ENCODE results near the gene WNK1.

Gene WNK1

GRCh38 chr12:946212-946611 lies 193.8 kb downstream of the WNK1 start:
- Histone ChIP-seq H3K4me3 (ENCODE audit: low read depth, low read length) (no peak overlapping the region), H3K36me3 (ENCODE audit: control insufficient read depth in 2 of 2, insufficient read depth in 1 of 2, low read length in 2 of 2) (peaks cover 21 to 26% of the 10 kb centered on the region in 2 experiments; a peak in 2 of 3 replicates), H3K27ac (ENCODE audit: extremely low read depth, low read depth, low read length) (no peak overlapping the region), H3K4me1 (ENCODE audit: control insufficient read depth, insufficient read depth, low read length) (no peaks in the 10 kb centered on the region), H3K9me3 (ENCODE audit: control insufficient read depth, insufficient read depth, low read depth, low read length) (no peaks in the 10 kb centered on the region)
- TF ChIP-seq OSR2 (tag by site-specific recombination; IDR thresholded peaks at IDR 0.05) = 0 out of 2 replicates have a peak, but pooled peaks have one; percentile 16
- peak; percentile 49; the same call in 1 of the 2 replicates for TF ChIP-seq PRDM6 (tag by site-specific recombination; IDR thresholded peaks at IDR 0.05)
- no peak for TF ChIP-seq ZNF433 (tag by site-specific recombination; IDR thresholded peaks at IDR 0.05; ENCODE audit: low read depth)
- CTCF ChIA-PET = interaction anchor here (0.6 kb wide), 1 partner anchor 147 kb away, joined by 3 read pairs; no protein-coding TSS in a partner anchor
- POLR2A ChIA-PET = no interaction called here

- ChIA-PET CTCF (interaction anchor here (0.6 kb wide), 2 partner anchors 48 to 146 kb away, joined by 3 to 4 read pairs; no protein-coding TSS in a partner anchor), POLR2A (no interaction called here)
- TF ChIP-seq GLI4 (tag by site-specific recombination; IDR thresholded peaks at IDR 0.05) = no peak
- TF ChIP-seq ZNF677 (tag by site-specific recombination; IDR thresholded peaks at IDR 0.05) = no peak
- TF ChIP-seq ZNF560 (tag by site-specific recombination; IDR thresholded peaks at IDR 0.05; ENCODE audit: borderline replicate concordance) = no peak
- no peak for TF ChIP-seq ZFP37 (tag by site-specific recombination; IDR thresholded peaks at IDR 0.05)
- TF ChIP-seq ZNF488 (tag by site-specific recombination; IDR thresholded peaks at IDR 0.05) = no peak
- TF ChIP-seq ZNF18 (tag by site-specific recombination; IDR thresholded peaks at IDR 0.05) = no peak
- no peak for TF ChIP-seq ZNF513 (tag by site-specific recombination; IDR thresholded peaks at IDR 0.05)
- no peak for TF ChIP-seq ZFP3 (tag by site-specific recombination; IDR thresholded peaks at IDR 0.05; ENCODE audit: low read depth)
- no peak for TF ChIP-seq ZNF529 (tag by site-specific recombination; IDR thresholded peaks at IDR 0.05; ENCODE audit: insufficient replicate concordance)
- TF ChIP-seq ZNF768 (tag by site-specific recombination; IDR thresholded peaks at IDR 0.05) = no peak
- TF ChIP-seq SETDB1 (IDR thresholded peaks at IDR 0.05; ENCODE audit: insufficient read length, low read length) = no peak
- TF ChIP-seq BCL11B (tag by site-specific recombination; IDR thresholded peaks at IDR 0.05; ENCODE audit: low read depth) = no peak
- H3K36me3 ChIP-seq (ENCODE audit: control insufficient read depth in 2 of 2, insufficient read depth in 1 of 2, low read length in 2 of 2) = peaks cover 21 to 25% of the 10 kb centered on the region in 2 experiments; a peak in 2 of 3 replicates
- H3K27ac ChIP-seq (ENCODE audit: extremely low read depth, low read depth, low read length) = no peak overlapping the region
- H3K9me3 ChIP-seq (ENCODE audit: control insufficient read depth, insufficient read depth, low read depth, low read length) = no peaks in the 10 kb centered on the region
- no peak overlapping the region for H3K4me3 ChIP-seq (ENCODE audit: low read depth, low read length)
- no peaks in the 10 kb centered on the region for H3K4me1 ChIP-seq (ENCODE audit: control insufficient read depth, insufficient read depth, low read length)
Observed at GRCh38 chr12:946631-947030, 194.3 kb downstream of the WNK1 start.

- ChIA-PET POLR2A (interaction anchor here (0.8 kb wide), 1 partner anchor 339 kb away, joined by 9 read pairs; no protein-coding TSS in a partner anchor), CTCF (interaction anchor here (0.7 to 1.6 kb wide), 2 partner anchors 198 to 485 kb away, joined by 6 to 7 read pairs; no protein-coding TSS in a partner anchor)
- no peak overlapping the region for H3K27ac ChIP-seq (ENCODE audit: extremely low read depth, low read depth, low read length)
Observed at GRCh38 chr12:948238-948637, 195.9 kb downstream of the WNK1 start.

More at GRCh38 chr12:948238-948637, 195.9 kb downstream of the WNK1 start:
- no peaks in the 10 kb centered on the region for H3K4me1 ChIP-seq (ENCODE audit: control insufficient read depth, insufficient read depth, low read length)
- H3K9me3 ChIP-seq (ENCODE audit: control insufficient read depth, insufficient read depth, low read depth, low read length) = no peaks in the 10 kb centered on the region
- 0 out of 2 replicates have a peak, but pooled peaks have one; percentile 34 for TF ChIP-seq ZNF585B (tag by site-specific recombination; IDR thresholded peaks at IDR 0.05)
- no peak for TF ChIP-seq REPIN1 (tag by site-specific recombination; IDR thresholded peaks at IDR 0.05; ENCODE audit: low read depth)
- TF ChIP-seq ZNF18 (tag by site-specific recombination; IDR thresholded peaks at IDR 0.05) = peak; percentile 40; the same call in 1 of the 2 replicates
- peaks cover 9 to 14% of the 10 kb centered on the region in 2 experiments; a peak in 2 of 3 replicates for H3K36me3 ChIP-seq (ENCODE audit: control insufficient read depth in 2 of 2, insufficient read depth in 1 of 2, low read length in 2 of 2)
- H3K4me3 ChIP-seq (ENCODE audit: low read depth, low read length) = no peak overlapping the region

Measured in HEK293 (cell line).